Mucosa of descending colon (tissue), 3 donors: ENCODE measurements around the gene GP9. TPM values are rescaled to one million over a fixed set of nuclear protein-coding genes. Genes with fewer than 3 reads are reported as not detected.

ENCODE experiments used
- ATAC-seq: fragments of 200-7000 bp; cut with Tn5 transposase; one replicate; pipeline ENCODE4 v1.9.1; 2020; ENCODE audit warnings: mild to moderate bottlenecking, moderate library complexity
- DNase-seq, 3 donors: peaks; one replicate each; pipeline ENCODE4 v3.0.0-alpha.2; 2020
- H3K36me3 ChIP-seq: fragments of 200-600 bp; one replicate; pipeline ENCODE4 v1.8.0; 2021; ENCODE audit warnings: low read depth, mild to moderate bottlenecking
- H3K4me1 ChIP-seq: fragments of 200-600 bp; one replicate; pipeline ENCODE4 v1.8.0; 2021; ENCODE audit warnings: low read depth, mild to moderate bottlenecking
- H3K4me3 ChIP-seq: fragments of 200-600 bp; one replicate; pipeline ENCODE4 v1.8.0; 2021; ENCODE audit warnings: mild to moderate bottlenecking
- H3K9me3 ChIP-seq: fragments of 200-600 bp; one replicate; pipeline ENCODE4 v1.8.0; 2021; ENCODE audit warnings: mild to moderate bottlenecking
- intact Hi-C, 2 donors: fragments of 100-400 bp; cut with DNase I in 1 of 2; cut with micrococcal nuclease in 1 of 2; formaldehyde crosslinking; loops; one replicate each; pipeline versions ENCODE4 v1.11.0 to v1.11.1; 2022; cut with DNase I, micrococcal nuclease
- total RNA-seq, 3 donors: library from RNA; stranded (reverse); fragmentation: NEBNext Ultra II Directional in 2 of 3; extraction: Animal tissue kit (Norgen Biotek cat#: 25700) in 2 of 3; gene quantifications; one replicate each; pipeline versions ENCODE4 v1.2.1 to v1.2.4, GENCODE V29; 2021 to 2023
- TF ChIP-seq, protein P1 (sequence below): fragments of 200-600 bp; IDR thresholded peaks from one replicate; pipeline ENCODE4 v1.8.0; 2022; ENCODE audit warnings: antibody characterized with exemption, mild to moderate bottlenecking
- donor health status: DM: no; HTN: no; CAD: no; lungs with moderate emphysema.
- donor health status: DM: no; HTN: no; CAD: no.
- donor health status: DM: no; HTN: yes; CAD: no.

GP9 gene
- total RNA-seq, 3 donors from 2014 or later = 0.90 TPM; not detected in 2

DNA sequence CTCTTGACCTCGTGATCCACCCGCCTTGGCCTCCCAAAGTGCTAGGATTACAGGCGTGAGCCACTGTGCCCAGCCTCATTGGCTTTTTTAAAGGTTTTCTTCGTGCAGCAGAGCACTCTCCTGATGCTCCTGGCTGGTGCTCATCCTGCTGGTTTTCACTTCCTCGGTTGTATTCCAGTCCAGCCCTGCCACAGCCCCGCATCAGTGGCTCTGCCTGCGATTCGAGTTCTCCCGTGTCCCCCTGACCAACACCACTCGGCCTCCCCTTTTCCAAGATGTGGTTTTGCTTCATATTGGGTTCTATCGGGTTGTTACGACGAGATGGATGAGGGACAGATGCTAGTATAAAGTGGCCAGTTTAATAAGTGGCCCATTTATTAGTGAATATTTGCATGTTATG lies 31.7 kb upstream of the GP9 start:
- H3K4me1 ChIP-seq = peaks cover 7% of the 10 kb centered on the region
- no peaks in the 10 kb centered on the region for H3K36me3 ChIP-seq
- intact Hi-C loops = no loop called here
- peak in 1 of 3 donors; percentile 12 for DNase-seq
- no peak for ATAC-seq
- TF ChIP-seq, protein P1, sequence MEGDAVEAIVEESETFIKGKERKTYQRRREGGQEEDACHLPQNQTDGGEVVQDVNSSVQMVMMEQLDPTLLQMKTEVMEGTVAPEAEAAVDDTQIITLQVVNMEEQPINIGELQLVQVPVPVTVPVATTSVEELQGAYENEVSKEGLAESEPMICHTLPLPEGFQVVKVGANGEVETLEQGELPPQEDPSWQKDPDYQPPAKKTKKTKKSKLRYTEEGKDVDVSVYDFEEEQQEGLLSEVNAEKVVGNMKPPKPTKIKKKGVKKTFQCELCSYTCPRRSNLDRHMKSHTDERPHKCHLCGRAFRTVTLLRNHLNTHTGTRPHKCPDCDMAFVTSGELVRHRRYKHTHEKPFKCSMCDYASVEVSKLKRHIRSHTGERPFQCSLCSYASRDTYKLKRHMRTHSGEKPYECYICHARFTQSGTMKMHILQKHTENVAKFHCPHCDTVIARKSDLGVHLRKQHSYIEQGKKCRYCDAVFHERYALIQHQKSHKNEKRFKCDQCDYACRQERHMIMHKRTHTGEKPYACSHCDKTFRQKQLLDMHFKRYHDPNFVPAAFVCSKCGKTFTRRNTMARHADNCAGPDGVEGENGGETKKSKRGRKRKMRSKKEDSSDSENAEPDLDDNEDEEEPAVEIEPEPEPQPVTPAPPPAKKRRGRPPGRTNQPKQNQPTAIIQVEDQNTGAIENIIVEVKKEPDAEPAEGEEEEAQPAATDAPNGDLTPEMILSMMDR = no peak
- H3K4me3 ChIP-seq = no peak overlapping the region
- no peaks in the 10 kb centered on the region for H3K9me3 ChIP-seq

DNA sequence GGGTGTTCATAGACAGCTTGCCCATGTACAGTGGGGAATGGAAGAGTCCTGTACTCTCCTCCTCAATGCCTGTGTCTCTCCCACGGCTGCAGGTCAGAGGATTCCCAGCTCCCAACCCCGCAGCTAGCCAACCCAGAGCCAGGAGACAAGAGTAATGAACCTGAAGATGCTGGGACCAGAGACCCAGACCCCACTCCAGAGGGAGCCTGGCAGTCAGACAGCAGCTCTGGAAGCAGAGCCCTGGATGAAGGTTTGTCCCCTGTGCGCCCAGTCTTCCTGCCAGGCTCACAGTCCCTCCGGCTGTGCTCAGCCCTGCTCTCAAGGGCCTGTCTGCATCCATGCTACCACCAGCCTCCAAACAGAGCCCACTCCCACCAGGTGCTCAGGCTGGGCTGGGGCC lies 30.0 kb upstream of the GP9 start:
- H3K4me1 ChIP-seq = peaks cover 8% of the 10 kb centered on the region
- peak in 1 of 3 donors; percentile 19 for DNase-seq
- no peaks in the 10 kb centered on the region for H3K36me3 ChIP-seq
- no peaks in the 10 kb centered on the region for H3K9me3 ChIP-seq
- TF ChIP-seq, protein P1 = no peak
- ATAC-seq = no peak
- H3K4me3 ChIP-seq = no peak overlapping the region
- intact Hi-C loops = no loop called here

DNA sequence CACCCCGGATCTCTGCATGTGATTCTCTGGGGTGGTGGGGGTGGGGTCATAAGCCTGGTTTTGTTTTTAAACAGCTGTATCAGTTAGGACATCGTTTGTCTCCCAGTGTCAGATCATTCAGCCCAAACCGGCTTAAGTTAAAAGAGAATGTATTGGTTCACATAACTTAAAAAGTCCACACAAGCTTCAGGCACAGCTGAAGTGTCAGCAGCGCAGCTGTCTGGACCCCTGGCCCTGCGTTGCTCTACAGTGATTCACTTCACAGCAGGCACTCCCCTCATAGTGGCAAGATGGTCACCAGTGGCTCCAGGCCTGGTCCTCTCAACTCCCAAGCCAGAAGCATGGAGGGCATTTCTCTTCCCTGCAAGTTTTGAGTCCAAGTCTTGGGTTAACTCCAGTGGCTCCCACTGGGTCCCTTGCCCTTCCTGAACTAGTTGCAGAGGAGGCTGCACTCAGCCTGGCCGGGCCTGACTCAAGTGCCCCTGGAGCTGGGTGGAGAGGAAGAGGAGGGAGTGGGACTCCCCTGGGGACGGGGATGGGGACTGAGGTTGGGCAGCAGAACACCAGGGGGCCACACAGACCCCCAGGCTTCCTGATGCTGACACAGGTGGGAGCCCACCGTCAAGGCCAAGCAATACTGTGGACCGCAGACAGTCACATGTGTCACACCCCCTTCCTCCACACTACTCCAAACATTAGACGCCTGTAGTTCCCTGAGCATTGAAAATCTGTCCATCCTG lies 28.9 kb upstream of the GP9 start:
- H3K9me3 ChIP-seq = no peaks in the 10 kb centered on the region
- peak in 2 of 3 donors; percentile 14 to 33 for DNase-seq
- TF ChIP-seq, protein P1 = no peak
- H3K4me3 ChIP-seq = no peak overlapping the region
- H3K4me1 ChIP-seq = peaks cover 7% of the 10 kb centered on the region
- ATAC-seq = no peak
- H3K36me3 ChIP-seq = no peaks in the 10 kb centered on the region
- intact Hi-C loops = no loop called here

DNA sequence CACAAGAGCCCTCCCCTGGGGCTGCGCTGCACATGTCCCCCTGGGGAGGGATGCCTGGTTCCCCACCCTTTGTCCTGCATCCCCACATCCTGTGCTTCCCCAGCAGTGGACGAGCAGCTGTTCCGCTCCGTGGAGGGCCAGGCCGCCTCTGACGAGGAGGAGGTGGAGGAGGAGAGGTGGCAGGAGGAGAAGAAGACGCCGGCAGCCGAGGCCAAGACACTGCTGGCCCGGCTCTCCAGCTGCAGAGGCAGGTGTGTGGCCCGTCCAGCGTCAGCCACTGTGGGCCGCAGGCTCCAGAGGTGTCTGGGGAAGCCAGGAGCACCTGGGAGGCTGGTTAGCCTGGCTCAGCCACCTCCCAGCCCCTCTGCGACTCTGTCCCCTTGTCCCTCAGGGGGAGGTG lies 27.9 kb upstream of the GP9 start:
- TF ChIP-seq, protein P1 = no peak

DNA sequence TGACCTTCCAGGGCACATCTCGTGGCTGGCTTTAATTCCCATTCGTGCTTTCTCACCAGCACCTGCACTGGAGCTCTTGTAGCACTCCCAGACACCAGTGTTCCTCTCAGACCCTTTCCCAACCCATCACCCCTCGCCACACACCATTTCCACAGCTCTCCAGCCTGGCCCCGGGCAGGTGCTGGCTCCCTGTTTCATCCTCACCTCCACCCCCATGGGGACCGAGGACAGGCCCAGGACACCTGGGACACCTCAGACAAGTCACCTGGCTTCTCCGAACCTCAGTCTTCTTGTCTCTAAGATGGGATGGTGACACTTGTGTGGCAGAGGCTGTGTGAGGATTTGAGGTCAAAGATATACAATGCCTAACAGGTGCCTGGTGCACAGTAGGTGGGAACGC lies 27.4 kb upstream of the GP9 start:
- H3K4me1 ChIP-seq = peaks cover 4% of the 10 kb centered on the region
- peak in 2 of 3 donors; percentile 13 to 15 for DNase-seq
- TF ChIP-seq, protein P1 = no peak
- ATAC-seq = no peak
- intact Hi-C loops = no loop called here
- no peaks in the 10 kb centered on the region for H3K36me3 ChIP-seq
- H3K4me3 ChIP-seq = no peak overlapping the region
- no peaks in the 10 kb centered on the region for H3K9me3 ChIP-seq

More for the DNA sequence above, 27.9 kb upstream of the GP9 start:
- Histone ChIP-seq H3K4me1 (peaks cover 4% of the 10 kb centered on the region), H3K9me3 (no peaks in the 10 kb centered on the region), H3K36me3 (no peaks in the 10 kb centered on the region), H3K4me3 (no peak overlapping the region)
- peak in 2 of 3 donors; percentile 21 to 27 for DNase-seq
- no peak for ATAC-seq
- intact Hi-C loops = no loop called here
